GM19240 (cell line): ENCODE measurements around the gene PTPN21.

Experiments used
- DNase-seq: peaks from one replicate; pipeline ENCODE4 v3.0.0; 2011; ENCODE audit warnings: low spot score; ENCODE audit not compliant: insufficient read length

The PTPN21 gene

DNA sequence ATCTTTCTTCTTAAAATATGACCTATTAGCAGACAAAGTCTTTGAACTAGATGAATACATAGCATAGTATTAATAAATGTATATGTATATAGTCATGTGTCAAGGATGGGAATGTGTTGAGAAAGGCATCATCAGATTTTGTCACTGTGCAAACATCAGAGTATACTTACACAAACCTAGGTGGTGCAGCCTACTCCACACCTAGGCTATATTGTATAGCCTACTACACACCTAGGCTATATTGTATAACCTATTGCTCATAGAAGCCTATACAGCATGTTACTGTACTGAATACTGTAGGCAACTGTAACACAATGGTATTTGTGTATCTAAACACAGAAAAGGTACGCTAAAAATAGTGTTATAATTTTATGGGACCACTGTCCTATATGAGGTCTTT is 47.6 kb downstream of the PTPN21 start:
- DNase-seq = no peak

DNA sequence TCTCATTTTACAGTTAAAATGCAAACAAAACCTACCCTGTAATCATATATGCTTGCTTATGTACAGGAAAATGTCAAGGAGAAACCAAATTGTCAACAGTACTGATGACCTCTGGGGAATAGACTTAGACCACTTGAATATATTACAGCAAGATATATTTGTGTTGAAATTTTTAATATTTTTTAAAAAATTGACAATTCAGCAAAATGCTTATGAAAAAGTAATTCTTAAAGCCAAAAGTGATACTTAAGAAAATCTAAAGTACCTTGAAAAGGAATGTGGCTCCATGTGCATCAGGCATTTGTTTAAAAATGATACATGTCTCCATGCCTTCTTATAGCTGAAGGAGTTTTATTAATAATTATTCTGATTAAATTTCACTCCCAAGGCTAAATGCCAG is 49.2 kb downstream of the PTPN21 start:
- no peak for DNase-seq

DNA sequence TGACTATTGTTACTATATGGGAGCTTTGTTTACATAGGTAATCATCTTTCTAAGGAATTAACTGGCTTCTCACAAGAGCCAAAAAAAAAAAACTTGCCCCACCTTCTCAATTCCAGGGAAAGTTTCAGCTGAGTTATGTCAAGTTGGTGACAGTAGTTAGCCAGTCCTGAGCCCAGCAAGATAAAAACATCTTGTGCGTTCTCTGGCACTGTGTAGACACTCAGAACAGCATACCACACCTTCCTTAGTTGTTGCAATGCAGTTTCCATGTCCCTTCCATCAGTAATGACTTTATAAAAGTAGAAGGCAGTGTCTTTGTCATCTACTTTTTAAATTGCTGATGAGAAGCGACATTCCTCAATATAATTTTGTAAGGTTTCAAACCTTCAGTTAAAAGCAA is 50.2 kb downstream of the PTPN21 start:
- DNase-seq = no peak

DNA sequence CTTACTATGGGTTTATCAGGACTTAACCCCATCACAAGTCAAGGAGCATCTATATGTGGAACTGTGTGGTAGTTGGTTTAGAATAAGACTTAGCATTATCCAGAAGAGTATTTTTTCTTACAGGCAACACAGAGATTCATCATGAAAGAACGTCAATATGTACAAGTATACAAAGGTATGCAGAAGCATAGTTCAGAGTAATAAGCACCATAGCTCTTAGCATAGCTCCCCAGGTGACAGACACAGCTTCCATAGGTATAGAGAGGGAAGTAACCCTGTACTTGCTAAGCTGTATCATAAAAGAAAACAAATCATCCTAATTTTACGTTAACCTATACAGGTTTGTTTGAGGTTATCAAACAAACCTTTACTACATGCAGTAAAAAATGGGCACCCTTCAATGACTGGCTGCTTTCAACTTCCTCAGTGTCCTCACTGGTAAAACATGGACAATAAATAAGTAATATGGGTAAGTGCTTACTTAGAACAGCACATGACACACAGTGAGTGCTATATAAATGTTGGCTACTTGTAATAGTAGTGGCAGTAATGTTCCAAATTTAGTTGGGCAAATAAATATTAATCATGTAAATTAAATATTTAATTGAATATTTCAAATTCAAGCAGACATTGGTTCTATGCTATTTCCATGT is 50.9 kb downstream of the PTPN21 start:
- DNase-seq = no peak

- no peak for DNase-seq
Measured at GRCh38 chr14:88502740-88503139, 52.1 kb downstream of the PTPN21 start.

- no peak for DNase-seq
Measured at GRCh38 chr14:88500611-88501010, 54.2 kb downstream of the PTPN21 start.

GRCh38 chr14:88499225-88499624 is 55.6 kb downstream of the PTPN21 start:
- DNase-seq = no peak

DNA sequence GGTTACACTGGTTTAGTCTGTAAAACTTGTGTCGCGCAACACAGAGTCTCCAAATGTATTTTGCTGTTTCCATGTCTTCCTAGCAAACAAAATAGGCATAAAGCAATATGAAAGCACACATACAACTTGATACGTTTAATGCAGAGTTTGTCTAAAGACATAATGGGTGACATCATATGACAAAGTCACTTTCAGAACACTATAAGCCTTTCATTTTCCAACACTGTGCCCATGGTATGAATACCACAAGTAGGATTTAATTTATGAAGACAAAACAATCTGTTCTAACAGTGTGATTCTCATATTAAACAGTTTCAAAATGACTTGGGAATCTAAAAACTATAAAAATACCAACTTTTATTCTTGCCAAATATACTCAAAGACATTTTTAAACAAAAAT is 58.4 kb downstream of the PTPN21 start:
- no peak for DNase-seq

DNA sequence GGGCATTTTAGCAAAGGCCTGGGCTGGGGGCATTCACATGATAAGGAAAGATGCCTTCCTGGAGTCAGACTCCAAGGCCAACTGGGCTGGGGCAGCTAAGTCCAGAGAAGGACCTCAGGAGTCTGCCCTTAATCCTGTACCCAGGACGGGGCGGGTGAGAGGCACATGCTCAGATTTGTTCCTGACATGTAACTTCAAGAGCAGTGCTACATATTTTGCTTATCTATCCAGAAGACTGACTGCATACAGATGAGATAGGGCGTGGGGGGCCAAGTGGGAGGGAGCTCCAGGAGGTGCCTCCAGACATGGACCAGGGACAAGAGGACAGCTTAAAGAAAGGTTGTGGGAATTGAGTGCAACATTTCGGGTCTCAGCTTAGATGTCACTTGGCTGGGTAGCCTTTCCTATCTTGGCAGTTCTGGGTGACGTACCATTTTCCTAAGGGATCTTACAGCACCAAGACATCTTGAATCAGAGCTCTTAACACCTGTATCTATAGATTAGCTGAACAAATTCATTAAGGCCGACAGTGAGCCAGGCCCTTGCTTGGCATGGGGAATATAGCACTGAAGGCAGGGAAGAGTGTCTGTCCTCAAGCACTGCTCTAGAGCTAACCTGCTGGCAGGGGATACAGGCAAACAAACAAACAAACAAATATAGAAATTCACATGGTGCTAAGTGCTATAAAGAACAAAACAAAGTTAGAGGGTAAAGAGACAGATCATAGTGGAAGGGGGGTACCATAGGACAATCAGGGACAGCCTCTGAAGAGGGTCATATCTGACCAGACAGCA is 61.2 kb downstream of the PTPN21 start:
- no peak for DNase-seq

DNA sequence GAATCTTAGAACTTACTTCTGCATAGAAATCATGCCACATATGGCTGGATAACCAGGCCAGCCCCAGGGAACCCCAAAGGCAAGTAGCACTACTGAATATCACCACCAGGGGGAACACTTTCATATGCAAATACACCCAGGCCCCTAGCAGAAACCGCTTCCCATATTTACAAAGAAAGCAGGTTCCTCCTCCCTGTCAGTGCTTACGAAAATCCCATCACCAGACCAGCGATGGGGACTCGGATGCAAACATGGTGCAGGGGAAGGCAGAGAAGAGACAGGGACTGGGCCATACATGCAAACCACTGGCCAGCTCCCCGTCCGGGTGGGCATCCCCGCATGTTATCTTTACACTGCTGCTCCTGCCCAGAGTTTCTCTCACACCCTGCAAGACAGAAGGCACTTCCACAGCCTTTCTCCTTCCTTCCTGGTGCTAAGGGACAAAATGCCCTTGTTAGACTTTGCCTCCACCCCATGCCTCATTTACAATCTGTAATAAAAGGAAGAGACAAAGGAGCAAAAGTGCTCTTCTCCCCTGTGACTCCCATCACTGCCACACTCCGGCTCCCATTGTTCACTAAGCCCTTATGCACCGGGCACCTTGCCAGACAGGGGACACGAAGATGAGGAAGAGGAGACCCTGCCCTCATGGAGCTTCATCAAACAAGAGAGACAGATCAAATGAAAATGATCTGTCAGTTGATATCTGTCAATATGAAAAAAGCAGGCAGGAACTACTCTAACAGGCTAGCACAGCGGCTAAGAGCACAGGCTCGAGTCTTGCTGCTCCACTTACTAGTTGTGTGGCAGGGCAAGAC is 62.3 kb downstream of the PTPN21 start:
- peak; percentile 46 for DNase-seq

- DNase-seq = no peak
Measured at GRCh38 chr14:88490168-88490567, 64.6 kb downstream of the PTPN21 start.

GRCh38 chr14:88488897-88489296 is 65.9 kb downstream of the PTPN21 start:
- DNase-seq = no peak

DNA sequence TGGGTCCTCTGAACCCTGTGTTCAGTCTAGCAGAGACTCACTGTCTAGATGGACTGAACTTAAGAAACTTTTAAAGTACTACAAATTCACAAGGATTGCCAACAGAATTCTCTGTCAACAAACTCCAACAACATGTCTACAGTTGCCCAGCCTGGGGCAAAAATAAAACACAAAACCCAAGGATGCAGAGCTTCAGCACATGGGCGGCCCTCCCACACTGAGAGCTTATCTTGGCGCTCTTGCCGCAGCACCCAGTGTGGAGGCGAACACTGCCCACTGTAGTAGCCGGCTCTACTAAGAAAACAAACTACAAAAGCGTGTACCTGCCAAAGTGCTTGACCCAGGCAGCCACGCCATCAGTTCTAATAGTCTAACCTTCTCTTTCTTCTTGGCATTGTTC is 66.7 kb downstream of the PTPN21 start:
- DNase-seq = no peak

DNA sequence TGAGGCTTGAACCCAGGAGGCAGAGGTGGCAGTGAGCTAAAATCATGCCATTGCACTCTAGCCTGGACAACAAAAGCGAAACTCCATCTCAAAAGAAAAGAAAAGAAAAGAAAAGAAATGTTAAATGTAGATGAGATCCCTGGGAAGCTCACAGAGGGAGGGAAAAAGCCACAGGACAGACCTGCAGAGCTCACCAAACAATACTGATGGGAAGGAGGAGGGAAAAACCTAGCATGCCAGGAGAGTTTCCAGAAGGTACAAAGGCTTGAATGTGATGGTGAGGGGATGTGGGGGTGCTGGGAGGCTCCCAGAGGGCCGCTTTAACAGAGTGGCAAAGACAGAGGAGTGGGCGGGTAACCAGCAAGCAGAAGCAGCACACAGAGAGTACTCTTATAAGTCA is 72.3 kb downstream of the PTPN21 start:
- no peak for DNase-seq

GRCh38 chr14:88481794-88482193 is 73.0 kb downstream of the PTPN21 start:
- DNase-seq = no peak

GRCh38 chr14:88481059-88481458 is 73.7 kb downstream of the PTPN21 start:
- no peak for DNase-seq

DNA sequence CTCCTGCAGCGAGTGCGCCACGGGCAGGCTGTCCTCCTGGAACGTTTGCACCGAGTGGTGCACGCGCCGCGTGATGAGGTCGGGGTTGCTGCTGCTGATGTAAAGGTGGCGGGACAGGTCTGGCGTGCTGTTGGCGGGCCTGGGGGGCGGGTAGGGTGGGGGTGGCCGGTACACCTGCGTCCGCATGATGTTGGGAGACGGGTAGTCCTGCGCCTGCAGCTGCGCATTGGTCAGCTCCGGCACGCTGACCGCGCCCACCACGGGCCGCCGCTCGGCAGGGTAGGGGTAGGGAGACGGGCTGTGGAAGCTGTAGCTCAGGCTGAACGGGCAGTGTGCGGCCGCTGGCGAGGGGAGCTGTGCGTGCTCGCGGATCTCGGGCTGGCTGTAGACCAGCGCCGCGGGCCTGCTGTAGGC is 75.2 kb downstream of the PTPN21 start:
- no peak for DNase-seq

GRCh38 chr14:88478931-88479330 is 75.9 kb downstream of the PTPN21 start:
- DNase-seq = no peak

DNA sequence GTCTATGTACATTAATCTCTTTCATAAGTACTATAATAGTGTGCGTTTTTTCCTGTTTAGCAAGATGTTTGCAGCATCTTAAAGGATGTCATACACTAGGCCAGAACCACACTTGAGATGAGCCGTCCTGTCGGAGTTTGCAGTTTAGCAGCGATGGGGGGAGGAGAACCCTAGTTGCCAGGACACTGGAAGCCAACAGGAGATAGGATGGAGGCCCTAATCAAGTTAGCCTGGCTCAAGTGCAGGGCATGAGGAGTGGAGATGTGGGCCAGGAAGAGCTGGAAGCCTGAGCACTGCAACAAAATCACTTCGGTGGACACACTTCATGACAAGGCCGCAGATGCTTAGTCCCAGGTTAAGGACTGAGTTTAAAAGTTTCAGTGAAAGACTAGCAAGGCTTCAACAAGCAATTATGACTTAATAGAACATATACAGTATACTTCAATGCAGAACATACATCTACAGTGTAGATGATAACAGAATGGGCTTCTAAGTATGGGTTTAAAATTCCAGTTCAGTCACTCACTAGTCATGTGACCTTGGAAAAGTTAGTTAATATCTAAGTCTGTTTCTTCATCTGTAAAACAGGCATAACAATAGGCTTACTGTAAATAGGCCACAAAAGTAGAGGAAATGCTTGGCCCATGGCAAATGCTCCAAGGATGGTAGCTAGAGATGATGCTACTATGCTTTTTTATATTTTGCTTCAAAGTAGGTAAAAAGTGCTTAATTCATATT is 77.1 kb downstream of the PTPN21 start:
- DNase-seq = no peak

DNA sequence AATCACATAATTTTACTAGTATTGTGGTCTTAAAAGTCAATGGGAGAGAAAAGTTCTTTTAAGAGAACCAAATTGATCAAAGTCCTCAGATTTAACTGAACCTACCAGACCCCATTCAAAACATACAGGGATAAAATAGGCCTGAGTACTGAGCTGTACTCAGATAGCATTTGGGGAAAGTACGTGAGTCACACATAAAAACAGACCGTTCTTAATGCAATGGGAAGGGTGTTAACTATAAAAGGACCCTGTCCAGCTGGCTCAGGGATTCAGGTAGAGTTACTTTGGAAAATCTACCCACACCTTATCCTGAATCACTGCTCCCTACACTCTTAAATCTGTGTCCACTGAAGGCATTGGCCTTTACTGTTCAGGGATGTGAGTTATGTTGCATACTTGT is 78.0 kb downstream of the PTPN21 start:
- DNase-seq = no peak

DNA sequence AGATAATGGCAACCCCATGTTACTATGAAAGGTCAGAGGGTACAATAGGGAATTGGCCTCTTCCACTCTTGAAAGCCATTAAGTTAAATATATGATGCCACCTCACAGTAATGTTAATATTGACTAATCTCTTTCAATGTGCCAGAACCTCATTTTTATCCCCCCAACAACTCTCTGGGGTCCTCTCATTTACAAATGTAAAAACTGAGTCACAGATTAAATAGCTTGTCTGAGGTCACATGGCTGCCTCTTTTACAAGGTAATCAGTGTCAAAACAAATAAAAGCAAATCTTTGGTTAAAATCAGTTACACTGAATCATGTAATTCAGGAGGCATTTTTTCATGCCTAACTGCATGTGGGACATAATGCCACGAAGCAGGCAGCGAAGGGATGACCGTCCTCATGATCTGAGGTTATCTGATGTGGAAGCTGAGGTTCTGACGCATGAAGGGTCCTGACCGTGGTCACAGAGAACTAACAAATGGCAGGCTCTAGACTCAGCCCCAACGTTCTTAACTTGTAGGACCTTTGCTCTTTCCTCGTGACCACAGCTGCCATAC is 78.5 kb downstream of the PTPN21 start:
- DNase-seq = no peak
